Liver (tissue), 1 donor: ENCODE measurements around the gene AUP1.

Experiments
- SP1 ChIP-seq: IDR thresholded peaks from 2 replicates; pipeline ENCODE4 v1.6.1; 2018; ENCODE audit warnings: antibody characterized with exemption, mild to moderate bottlenecking
- TAF1 ChIP-seq: conservative IDR thresholded peaks from 2 replicates; pipeline ENCODE4 v1.6.1; 2016; ENCODE audit warnings: antibody characterized with exemption, mild to moderate bottlenecking
- donor health status: healthy.

DNA sequence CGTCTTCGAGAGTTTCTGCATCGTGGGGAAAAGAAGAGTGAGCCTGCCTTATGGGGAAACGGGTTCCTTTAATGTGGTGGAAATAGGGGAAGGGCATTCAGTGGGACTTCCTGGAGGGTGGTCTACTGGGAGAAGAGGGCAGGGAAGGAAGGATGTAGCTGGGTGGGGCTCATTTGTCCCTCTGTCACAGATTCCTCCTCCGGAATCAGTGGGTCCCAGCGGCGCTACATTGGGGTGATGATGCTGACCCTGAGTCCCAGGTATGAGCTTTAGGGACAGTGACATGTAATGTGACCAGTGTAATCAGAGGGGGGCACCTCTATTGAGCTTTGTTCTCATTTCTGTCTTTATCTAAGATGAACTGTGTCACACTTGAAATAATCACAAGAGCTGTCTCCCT is 2.2 kb upstream of the AUP1 start:
- TF ChIP-seq SP1, result no peak
- no peak for TF ChIP-seq TAF1
